HFF-Myc (cell line): ENCODE measurements around the gene SIGLEC8.

Experiments
- DNase-seq: peaks from one replicate; pipeline ENCODE4 v3.0.0-alpha.2; 2011; ENCODE audit warnings: low read depth; ENCODE audit errors: extremely low read depth
- H3K4me3 ChIP-seq: replicated peaks from 2 replicates; pipeline ENCODE4 v1.5.1; 2011; ENCODE audit warnings: low read depth, mild to moderate bottlenecking, control low read depth, low read length
- TF ChIP-seq, protein P1 (sequence below): IDR thresholded peaks from 2 replicates; pipeline ENCODE4 v1.5.1; 2012; ENCODE audit warnings: mild to moderate bottlenecking, low read depth, low read length, control low read depth; ENCODE audit errors: missing control alignments

The SIGLEC8 gene

DNA sequence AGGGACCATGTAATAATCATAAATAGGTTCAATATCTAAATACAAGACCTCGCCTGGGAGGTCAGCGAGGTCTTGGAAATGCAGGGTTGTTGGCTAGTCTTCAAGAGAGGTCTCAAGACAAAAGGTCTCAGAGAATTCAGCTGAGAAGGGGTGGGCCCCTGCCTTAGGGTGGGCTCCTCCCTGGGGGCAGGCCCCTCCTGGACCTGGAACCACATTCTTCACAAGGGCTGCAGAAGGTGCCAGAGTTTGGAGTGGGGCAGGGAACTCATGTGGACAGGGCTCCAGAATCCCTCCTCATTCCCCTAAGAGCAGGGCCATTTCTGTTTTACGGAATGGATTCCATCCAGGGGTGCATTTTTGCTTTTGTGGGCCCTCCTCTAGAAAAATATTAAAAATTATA lies 30.2 kb upstream of the SIGLEC8 start:
- TF ChIP-seq, protein P1, sequence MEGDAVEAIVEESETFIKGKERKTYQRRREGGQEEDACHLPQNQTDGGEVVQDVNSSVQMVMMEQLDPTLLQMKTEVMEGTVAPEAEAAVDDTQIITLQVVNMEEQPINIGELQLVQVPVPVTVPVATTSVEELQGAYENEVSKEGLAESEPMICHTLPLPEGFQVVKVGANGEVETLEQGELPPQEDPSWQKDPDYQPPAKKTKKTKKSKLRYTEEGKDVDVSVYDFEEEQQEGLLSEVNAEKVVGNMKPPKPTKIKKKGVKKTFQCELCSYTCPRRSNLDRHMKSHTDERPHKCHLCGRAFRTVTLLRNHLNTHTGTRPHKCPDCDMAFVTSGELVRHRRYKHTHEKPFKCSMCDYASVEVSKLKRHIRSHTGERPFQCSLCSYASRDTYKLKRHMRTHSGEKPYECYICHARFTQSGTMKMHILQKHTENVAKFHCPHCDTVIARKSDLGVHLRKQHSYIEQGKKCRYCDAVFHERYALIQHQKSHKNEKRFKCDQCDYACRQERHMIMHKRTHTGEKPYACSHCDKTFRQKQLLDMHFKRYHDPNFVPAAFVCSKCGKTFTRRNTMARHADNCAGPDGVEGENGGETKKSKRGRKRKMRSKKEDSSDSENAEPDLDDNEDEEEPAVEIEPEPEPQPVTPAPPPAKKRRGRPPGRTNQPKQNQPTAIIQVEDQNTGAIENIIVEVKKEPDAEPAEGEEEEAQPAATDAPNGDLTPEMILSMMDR = no peak
- H3K4me3 ChIP-seq = no peak overlapping the region
- no peak for DNase-seq

DNA sequence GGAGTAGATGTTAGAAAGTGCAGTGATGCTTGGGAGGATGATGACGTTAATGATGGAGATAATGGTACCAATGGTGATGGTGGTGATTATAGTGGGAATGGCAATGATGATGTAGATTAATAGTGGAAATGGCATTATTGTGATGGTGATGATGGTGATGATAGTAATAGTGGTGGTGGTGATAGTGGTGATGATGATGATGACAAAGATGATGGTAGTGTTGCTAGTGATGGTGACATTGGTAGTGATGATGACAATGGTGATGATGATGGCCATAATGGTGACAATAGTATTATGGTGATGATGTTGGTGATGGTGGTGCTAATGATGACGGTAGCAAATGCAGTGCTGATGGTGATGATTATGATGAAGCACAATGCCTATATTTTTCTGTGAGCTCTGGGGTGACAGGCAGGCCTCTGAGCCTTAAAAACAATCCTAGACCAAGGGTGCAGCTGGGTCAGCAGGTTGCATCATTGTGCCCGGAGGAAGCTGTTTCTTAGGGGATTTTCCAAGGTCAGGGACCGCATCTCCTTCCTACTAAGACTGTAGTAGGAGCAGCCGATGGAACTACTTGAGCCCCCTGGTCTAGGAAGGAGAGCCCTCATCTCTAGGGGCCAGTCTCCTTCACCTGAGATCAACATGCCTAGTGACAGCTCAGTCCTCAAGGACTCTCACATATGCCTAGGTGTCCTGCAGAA lies 27.9 kb upstream of the SIGLEC8 start:
- no peak for DNase-seq
- no peak overlapping the region for H3K4me3 ChIP-seq
- TF ChIP-seq, protein P1 = no peak

- no peak for DNase-seq
- H3K4me3 ChIP-seq = no peak overlapping the region
These were observed 22.3 kb upstream of the SIGLEC8 start for GRCh38 chr19:51480590-51480989.

DNA sequence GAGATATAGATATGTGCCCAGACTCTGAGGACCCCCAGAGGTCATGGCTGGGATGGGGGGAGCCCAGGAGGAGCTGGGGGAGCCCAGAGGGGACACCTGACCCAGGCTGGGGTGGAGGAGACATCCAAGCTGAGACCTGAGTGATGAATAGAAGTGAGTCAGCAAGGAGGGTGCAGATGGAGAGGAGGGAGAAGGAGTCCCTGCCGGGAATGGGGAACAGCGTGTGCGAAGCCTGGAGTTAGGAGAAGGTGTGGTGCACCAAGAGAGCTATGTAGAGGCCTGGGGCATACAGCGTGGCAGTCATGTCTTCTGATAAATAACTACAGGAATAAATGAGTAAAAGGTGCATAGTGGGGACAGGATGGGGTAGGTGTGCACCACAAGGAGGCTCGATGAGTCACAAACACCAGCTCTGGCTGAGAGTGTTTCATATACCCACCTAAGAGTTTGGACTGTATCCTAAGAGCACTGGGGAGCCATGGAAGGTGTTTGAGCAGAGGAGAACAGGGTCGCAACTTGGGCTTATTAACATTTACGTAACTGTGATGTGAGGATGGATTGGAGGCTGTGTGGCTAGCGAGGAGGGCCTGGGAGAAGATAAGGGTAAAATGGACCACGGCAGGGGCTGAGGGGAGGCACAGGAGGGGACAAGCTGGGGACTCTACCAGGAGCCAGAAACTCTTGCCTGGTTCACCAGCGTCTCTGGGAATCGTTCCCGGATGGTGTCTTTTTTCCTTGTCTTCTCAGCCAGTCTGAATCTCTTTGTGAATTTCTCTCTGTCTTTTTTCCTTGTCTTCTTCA lies 21.5 kb upstream of the SIGLEC8 start:
- TF ChIP-seq, protein P1 = no peak
- DNase-seq = no peak
- H3K4me3 ChIP-seq = no peak overlapping the region

More at GRCh38 chr19:51480590-51480989, 22.3 kb upstream of the SIGLEC8 start:
- TF ChIP-seq, protein P1 = no peak

DNA sequence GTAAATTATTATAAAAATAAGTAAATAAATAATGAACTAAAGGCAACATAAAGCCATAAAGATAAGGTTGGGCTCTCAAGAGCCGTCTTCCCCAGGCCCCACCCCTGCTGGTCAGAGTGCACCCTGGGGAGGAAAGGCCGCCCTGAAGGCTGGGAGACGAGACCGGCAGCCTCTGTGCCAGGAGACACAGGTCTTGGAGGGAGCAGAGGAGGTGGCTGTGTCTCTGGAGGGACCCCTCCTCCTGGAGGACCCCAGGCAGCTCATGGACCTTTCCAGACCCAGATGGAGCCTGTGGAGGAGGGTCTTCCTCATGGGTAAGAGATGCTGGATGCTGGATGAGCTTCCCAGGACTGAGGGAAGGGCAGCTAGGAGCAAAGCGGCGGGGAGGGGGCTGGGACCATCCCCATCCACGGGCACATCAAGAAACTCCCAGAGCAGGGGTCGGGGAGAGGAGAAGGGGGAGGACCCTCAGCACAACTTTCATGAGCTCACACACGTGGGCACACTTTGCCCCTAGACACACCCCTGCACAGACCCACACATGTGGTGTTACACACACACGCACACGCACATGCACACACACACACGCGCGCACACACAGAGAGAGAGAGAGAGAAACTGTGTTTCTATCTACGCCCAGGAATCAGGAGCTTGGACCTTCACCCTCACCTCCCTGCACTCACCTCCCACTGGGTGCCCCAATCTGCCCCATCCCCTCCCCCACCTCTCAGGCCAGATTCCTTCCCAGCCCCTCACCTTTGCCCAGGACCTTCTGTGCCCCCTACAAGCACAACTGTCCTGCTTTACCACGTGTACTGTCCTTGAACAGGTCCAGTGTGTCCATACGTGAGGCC lies 20.4 kb upstream of the SIGLEC8 start, which contains the start of gene CEACAM18:
Gene CEACAM18 (plus strand): TSS at position 159 of the 854 bp plus-strand sequence.
- TF ChIP-seq, protein P1 = no peak
- no peak within 1 kb of the TSS for H3K4me3 ChIP-seq
- no peak for DNase-seq

GRCh38 chr19:51477344-51477743 lies 19.1 kb upstream of the SIGLEC8 start:
- no peak overlapping the region for H3K4me3 ChIP-seq
- TF ChIP-seq, protein P1 = no peak
- DNase-seq = no peak
